ENCODE measurements around the gene HBA2. TPM values are rescaled to one million over a fixed set of nuclear protein-coding genes. Genes with fewer than 3 reads are reported as not detected.
A peak's percentile ranks its signal among the peaks of the same experiment; 100 is the strongest.

The HBA2 gene
- total and polyA plus RNA-seq, 2 experiments from 2014 or later: 1.9 to 7.8 TPM

GRCh38 chr16:191831-192230, 19.2 kb downstream of the HBA2 start:
- Histone ChIP-seq H3K36me3 (ENCODE audit: insufficient read depth) (peaks cover 83% of the 10 kb centered on the region), H3K4me1 (ENCODE audit: insufficient read depth) (no peaks in the 10 kb centered on the region), H3K27me3 (ENCODE audit: insufficient read depth) (no peaks in the 10 kb centered on the region), H3K79me2 (replicated peaks; ENCODE audit: insufficient read depth) (peaks cover 9% of the 10 kb centered on the region; the same call in 1 of the 2 replicates), H3K4me2 (no peak overlapping the region), H2AFZ (no peak overlapping the region), H3K4me3 (no peak overlapping the region), H4K20me1 (replicated peaks; ENCODE audit: insufficient read depth) (peaks cover 13% of the 10 kb centered on the region), H3K27ac (ENCODE audit: low read depth) (peak overlapping the region; percentile 39; the same call in 1 of the 2 replicates), H3F3A (replicated peaks; ENCODE audit: low read depth) (peaks cover 46% of the 10 kb centered on the region), H3K9me2 (ENCODE audit: insufficient read depth) (no peaks in the 10 kb centered on the region)
- no peak overlapping the region for H3K4me3 Mint-ChIP-seq
- TF ChIP-seq ZNF462 (CRISPR knock-in tag; IDR thresholded peaks at IDR 0.05) (no peak), JUNB (IDR thresholded peaks at IDR 0.05; ENCODE audit: unreplicated experiment) (no peak), NANOG (IDR thresholded peaks at IDR 0.05; ENCODE audit: borderline replicate concordance) (no peak), STAT1 (IDR thresholded peaks at IDR 0.05; ENCODE audit: unreplicated experiment) (no peak), ETS1 (IDR thresholded peaks at IDR 0.05) (no peak), POLR2AphosphoS5 (IDR thresholded peaks at IDR 0.05; ENCODE audit: low read depth) (no peak), REST (IDR thresholded peaks at IDR 0.05; ENCODE audit: unreplicated experiment) (no peak), CTCF (conservative IDR thresholded peaks at IDR 0.05; ENCODE audit: low read depth in 2 of 2) (no peak)
- H3K27ac Mint-ChIP-seq: no peak overlapping the region
- peaks cover 90% of the 10 kb centered on the region for H3K36me3 Mint-ChIP-seq (ENCODE audit: low read depth)
- H3K27me3 Mint-ChIP-seq (ENCODE audit: insufficient read depth, low read depth, poor library complexity): peaks cover 5% of the 10 kb centered on the region
- H3K4me1 Mint-ChIP-seq: no peaks in the 10 kb centered on the region
- ATAC-seq: no peak
- H3K9me3 Mint-ChIP-seq: no peaks in the 10 kb centered on the region
- DNase-seq (ENCODE audit: low spot score): no peak
